ENCODE measurements around the gene MPP1. TPM values are rescaled to one million over a fixed set of nuclear protein-coding genes. Genes with fewer than 3 reads are reported as not detected.
A peak's percentile ranks its signal among the peaks of the same experiment; 100 is the strongest.

Gene MPP1
- polyA plus RNA-seq (2011; rRNA removed), result 10.7 and 11.2 TPM in 2 replicates
- 9.6 and 10.7 TPM in 2 replicates for polyA plus RNA-seq (2012; cell fraction: cytosol; rRNA removed)
- 14.9 and 15.8 TPM in 2 replicates for polyA plus RNA-seq (2012; cell fraction: nucleus; rRNA removed)
- 13.8 to 15.1 TPM (median 14.3 TPM) in 3 replicates for polyA plus RNA-seq (2017; fragmentation: RNase III; extraction: RNeasy Plus Mini Kit Qiagen cat#74134 plus additional on column Dnase treatment)
- polyA minus RNA-seq (2011; rRNA and poly(A)+ RNA removed), result 8.6 and 11.1 TPM in 2 replicates

GRCh38 chrX:154804957-154805695 is at the start of gene MPP1:
MPP1 (minus strand) TSS chrX:154805485; CDS start chrX:154805373, 112 bp downstream.
- 0 out of 3 replicates have a peak, but pooled peaks cover 6% of the 10 kb centered on the region for H3K9me3 ChIP-seq
- FAIRE-seq, result no peak
- peak within 1 kb of the TSS; percentile 88 for H3K4me2 ChIP-seq
- POLR2A ChIA-PET, result interaction anchor here (0.7 to 1.4 kb wide), 2 partner anchors 42 to 393 kb away, joined by 3 to 8 read pairs; partner anchors contain the start of gene DKC1
- peak within 1 kb of the TSS; percentile 66 to 85 for H3K27ac ChIP-seq
- TF ChIP-seq E2F6 (IDR thresholded peaks at IDR 0.05; ENCODE audit: borderline replicate concordance, low read depth) (peak; percentile 75; the same call in 1 of the 2 replicates), MAX (IDR thresholded peaks at IDR 0.05) (peak; percentile 49), NFE2L2 (conservative IDR thresholded peaks at IDR 0.05; ENCODE audit: low read length) (no peak), RAD21 (conservative IDR thresholded peaks at IDR 0.05 in 1 of 2, IDR thresholded peaks at IDR 0.05 in 1 of 2) (no peak), ZNF302 (CRISPR knock-in tag; IDR thresholded peaks at IDR 0.05) (no peak)
- CTCF ChIA-PET, result interaction anchor here (0.7 to 1.5 kb wide), 2 partner anchors 19 to 55 kb away, joined by 3 to 5 read pairs; partner anchors contain the start of gene GAB3
- H3K4me3 ChIP-seq, result peak within 1 kb of the TSS; percentile 59
- peaks cover 17% of the 10 kb centered on the region for H3K4me1 ChIP-seq
- peak; percentile 97 to 99 for ATAC-seq
- WGBS (ENCODE audit: missing lambda C conversion rate), result 28% methylated on average over 3 of the region's 65 CpGs
- peak; percentile 68 to 73 for DNase-seq (ENCODE audit: low read depth in 1 of 2, low spot score in 1 of 2)

DNA sequence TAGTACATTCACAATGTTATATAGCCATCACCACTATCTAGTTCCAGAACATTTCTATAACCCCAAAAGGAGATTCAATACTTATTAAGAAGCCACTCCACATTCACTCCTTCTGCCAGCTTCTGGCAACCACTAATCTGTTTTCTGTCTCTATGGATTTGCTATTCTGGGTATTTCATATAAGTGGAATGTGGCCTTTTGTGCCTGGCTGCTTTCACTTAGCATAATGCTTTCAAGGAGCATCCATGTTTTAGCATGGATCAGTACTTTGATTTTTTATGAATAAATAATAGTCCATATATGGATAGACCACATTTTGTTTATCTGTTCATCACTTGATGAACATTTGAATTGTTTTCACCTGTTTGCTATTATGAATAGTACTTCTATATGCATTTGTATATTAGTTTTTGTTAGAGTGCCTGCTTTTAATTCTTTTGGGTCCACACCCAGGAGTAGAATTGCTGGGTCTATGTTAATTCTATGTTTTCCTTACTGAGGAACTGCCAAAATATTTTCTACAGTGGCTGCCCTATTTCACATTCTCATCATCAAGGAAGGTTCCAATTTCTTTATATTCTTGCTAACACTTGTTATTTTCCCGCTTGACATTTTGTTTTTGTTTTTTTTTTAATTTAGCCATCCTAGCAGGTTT is 45.8 kb upstream of the MPP1 start:
- ATAC-seq, result no peak
- FAIRE-seq, result no peak
- no peaks in the 10 kb centered on the region for H3K4me1 ChIP-seq
- no peak overlapping the region for H3K27ac ChIP-seq
- WGBS (ENCODE audit: missing lambda C conversion rate), result 77% methylated on average over 1 of the region's 1 CpG
- no peaks in the 10 kb centered on the region for H3K9me3 ChIP-seq
- H3K4me2 ChIP-seq, result no peak overlapping the region
- CTCF ChIA-PET, result no interaction called here
- DNase-seq (ENCODE audit: low read depth in 1 of 2, low spot score in 1 of 2), result no peak
- POLR2A ChIA-PET, result no interaction called here
- no peak overlapping the region for H3K4me3 ChIP-seq
- TF ChIP-seq ZSCAN20 (CRISPR knock-in tag; IDR thresholded peaks at IDR 0.05) (no peak), NR3C1 (IDR thresholded peaks at IDR 0.05) (no peak), ZFP36 (IDR thresholded peaks at IDR 0.05; ENCODE audit: borderline replicate concordance, partially characterized antibody) (no peak), HES2 (IDR thresholded peaks at IDR 0.05) (no peak), HDAC2 (IDR thresholded peaks at IDR 0.05) (no peak), FOXS1 (CRISPR knock-in tag; IDR thresholded peaks at IDR 0.05) (no peak), CEBPB (IDR thresholded peaks at IDR 0.05) (no peak), PBX3 (IDR thresholded peaks at IDR 0.05) (no peak), HMGXB4 (CRISPR knock-in tag; IDR thresholded peaks at IDR 0.05; ENCODE audit: borderline replicate concordance) (no peak), NFE2L2 (conservative IDR thresholded peaks at IDR 0.05; ENCODE audit: low read length) (no peak), RCOR1 (IDR thresholded peaks at IDR 0.05; ENCODE audit: low read depth, low read length) (no peak), POLR2A (IDR thresholded peaks at IDR 0.05; ENCODE audit: low read length) (no peak), ESRRA (IDR thresholded peaks at IDR 0.05; ENCODE audit: borderline replicate concordance, low read length) (no peak), RNF2 (IDR thresholded peaks at IDR 0.05; ENCODE audit: borderline replicate concordance, low read depth) (no peak), JUNB (IDR thresholded peaks at IDR 0.05) (no peak), MAFK (IDR thresholded peaks at IDR 0.05; ENCODE audit: partially characterized antibody) (no peak), RAD21 (conservative IDR thresholded peaks at IDR 0.05 in 1 of 2, IDR thresholded peaks at IDR 0.05 in 1 of 2) (no peak)
- TF ChIP-seq, protein P1, sequence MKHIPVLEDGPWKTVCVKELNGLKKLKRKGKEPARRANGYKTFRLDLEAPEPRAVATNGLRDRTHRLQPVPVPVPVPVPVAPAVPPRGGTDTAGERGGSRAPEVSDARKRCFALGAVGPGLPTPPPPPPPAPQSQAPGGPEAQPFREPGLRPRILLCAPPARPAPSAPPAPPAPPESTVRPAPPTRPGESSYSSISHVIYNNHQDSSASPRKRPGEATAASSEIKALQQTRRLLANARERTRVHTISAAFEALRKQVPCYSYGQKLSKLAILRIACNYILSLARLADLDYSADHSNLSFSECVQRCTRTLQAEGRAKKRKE (CRISPR knock-in tag; IDR thresholded peaks at IDR 0.05; ENCODE audit: low read depth), result no peak
